Dermis blood vessel endothelial cell (primary cell): ENCODE results near the gene CHRM1. TPM values are rescaled to one million over a fixed set of nuclear protein-coding genes. Genes with fewer than 3 reads are reported as not detected.
"Not testable (repeated sequence)": the region's sequence is repeated elsewhere in the genome, so short reads cannot be mapped to it uniquely, and the experiment has no call there.

Experiments used
- DNase-seq: peaks from one replicate; pipeline ENCODE4 v3.0.0; 2010
- total RNA-seq: library from RNA; depleted of rRNA; stranded (reverse); fragments of >200 nt; gene quantifications from 2 replicates; pipeline ENCODE4 v1.2.3, GENCODE V29; 2014

Gene CHRM1
- total RNA-seq, result not detected in 2 replicates

- no peak for DNase-seq
Observed at GRCh38 chr11:62921201-62921572, at the start of gene CHRM1. Gene CHRM1, minus strand, starts transcription at chr11:62921363. Its CDS starts 10,263 bp downstream, at chr11:62911100.

DNA sequence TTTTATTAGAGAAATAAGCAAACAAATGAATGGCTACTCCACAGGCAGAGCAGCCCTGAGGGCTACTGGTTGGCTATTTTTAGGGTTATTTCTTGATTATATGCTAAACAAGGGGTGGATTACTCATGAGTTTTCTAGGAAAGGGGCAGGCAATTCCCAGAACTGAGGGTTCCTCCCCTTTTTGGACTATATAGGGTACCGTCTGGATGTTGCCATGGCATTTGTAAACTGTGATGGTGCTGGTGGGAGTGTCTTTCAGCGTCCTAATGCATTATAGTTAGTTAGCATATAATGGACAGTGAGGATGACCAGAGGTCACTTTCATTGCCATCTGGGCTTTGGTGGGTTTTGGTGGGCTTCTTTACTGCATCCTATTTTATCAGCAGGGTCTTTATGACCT lies 44.4 kb upstream of the CHRM1 start:
- no peak for DNase-seq

DNA sequence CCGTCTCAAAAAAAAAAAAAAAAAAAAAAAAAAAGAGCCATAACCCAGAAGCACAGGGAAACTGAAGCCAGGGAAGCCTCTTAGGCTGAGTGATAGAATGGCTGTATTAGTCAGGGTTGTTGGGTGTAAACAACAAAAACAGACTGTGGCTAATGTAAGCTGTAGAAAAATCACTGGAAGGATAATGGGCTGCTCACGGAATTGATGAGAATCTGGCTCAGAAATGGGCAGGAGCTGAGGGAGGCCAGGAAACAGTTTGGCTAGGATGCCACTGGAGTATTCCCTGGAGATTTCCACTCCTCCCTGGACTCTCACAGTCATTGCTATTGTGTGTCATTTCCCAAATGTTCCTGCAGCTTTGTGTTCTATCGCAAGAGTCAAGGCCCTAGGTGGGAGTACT lies 41.2 kb upstream of the CHRM1 start:
- DNase-seq, result no peak

- no peak for DNase-seq
Observed at GRCh38 chr11:62961017-62961570, 39.9 kb upstream of the CHRM1 start.

GRCh38 chr11:62959422-62959980 lies 38.3 kb upstream of the CHRM1 start:
- DNase-seq, result no peak

- DNase-seq, result peak; percentile 18
Observed at GRCh38 chr11:62958547-62959421, 37.6 kb upstream of the CHRM1 start.

- DNase-seq, result no peak
Observed at GRCh38 chr11:62957147-62957546, 36.0 kb upstream of the CHRM1 start.

- DNase-seq, result no peak
Observed at GRCh38 chr11:62954478-62954877, 33.3 kb upstream of the CHRM1 start.

- no peak for DNase-seq
Observed at GRCh38 chr11:62953811-62954210, 32.6 kb upstream of the CHRM1 start.

DNA sequence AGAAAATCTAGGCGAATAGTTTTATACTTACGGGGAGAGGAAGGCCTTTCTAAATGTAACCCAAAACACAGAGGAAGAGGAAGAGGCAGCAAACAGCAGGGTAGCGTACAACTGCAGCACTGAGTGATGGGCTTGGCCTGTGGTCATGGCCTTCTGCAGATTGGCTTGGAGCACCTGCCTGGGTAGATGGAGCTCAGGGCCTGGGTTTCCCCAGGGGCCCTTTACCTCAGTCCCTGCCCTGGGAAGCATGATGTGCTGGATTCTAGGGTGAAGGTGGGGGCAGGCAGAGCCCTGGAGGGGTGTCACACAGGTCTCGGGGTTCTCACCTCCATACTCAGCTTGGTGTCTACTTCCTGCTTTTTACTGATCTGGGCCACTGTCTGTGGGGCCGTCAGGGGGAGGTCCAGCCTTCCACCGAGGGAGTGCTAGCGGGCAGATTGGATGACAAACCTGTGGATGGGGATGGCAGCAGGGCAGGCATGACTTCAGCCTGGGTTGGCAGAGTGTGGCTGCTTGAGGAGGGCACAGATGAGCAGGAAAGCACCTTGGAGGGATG lies 27.7 kb upstream of the CHRM1 start:
- no peak for DNase-seq

DNA sequence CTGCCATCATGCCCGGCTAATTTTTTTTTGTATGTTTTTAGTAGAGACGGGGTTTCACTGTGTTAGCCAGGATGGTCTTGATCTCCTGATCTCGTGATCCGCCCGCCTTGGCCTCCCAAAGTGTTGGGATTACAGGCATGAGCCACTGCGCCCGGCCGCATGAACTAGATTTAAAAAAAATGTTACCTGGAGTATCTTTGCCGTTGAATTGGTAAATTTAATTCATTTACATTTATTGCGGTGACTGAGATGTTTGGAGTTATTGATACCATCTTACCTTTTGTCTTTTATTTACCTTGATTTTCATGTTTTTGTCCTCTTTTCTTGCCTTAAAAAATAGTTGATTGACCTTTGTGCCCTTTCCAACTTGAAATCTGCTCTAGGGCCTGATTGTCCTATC lies 24.4 kb upstream of the CHRM1 start:
- not testable (repeated sequence) for DNase-seq

DNA sequence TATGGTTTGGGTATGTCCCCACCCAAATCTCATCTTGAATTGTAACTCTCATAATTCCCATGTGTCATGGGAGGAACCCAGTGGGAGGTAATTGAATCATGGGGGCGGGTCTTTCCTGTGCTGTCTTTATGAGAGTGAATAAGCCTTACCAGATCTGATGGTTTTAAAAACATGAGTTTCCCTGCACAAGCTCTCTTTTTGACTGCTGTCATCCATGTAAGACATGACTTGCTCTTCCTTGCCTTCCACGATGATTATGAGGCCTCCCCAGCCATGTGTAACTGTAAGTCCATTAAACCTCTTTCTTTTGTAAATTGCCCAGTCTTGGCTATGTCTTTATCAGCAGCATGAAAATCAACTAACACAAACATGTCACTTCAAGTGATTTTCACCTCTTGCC lies 16.4 kb upstream of the CHRM1 start:
- not testable (repeated sequence) for DNase-seq

DNA sequence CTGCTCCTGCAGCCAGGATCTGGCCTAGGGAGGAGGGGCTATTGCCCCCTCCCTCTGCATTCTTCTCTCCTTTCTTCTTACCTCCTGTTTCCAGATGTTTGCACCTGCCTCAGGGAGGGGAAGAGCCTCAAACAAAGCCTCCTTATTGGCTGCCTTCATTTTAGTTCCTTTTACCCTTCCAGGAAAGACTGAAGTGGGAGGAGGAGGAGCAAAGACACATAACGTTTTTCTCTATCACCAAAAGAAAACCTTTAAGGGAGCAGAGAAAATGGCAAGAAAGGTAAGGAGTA lies 13.3 kb upstream of the CHRM1 start:
- DNase-seq, result no peak

- no peak for DNase-seq
Observed at GRCh38 chr11:62933750-62934495, 12.8 kb upstream of the CHRM1 start.

DNA sequence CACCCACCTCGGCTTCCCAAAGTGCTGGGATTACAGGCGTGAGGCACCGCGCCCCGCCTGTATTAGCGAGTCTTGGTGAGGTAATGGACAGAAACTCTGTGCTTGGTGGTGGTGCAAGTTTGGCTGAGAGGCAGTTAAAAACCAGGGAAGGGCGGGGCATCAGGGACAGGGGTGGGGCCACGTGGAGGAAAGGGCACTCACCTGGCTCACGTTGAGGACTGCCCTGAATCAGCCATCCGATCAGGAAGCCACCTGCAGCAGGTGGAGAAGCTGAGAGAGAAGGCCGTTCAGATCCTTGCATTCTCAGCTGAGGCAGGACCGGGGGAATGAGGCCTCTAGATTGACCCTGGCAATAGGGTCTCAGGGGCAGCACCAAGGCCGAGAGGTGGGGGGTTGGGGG lies 12.1 kb upstream of the CHRM1 start:
- no peak for DNase-seq

- DNase-seq, result no peak
Observed at GRCh38 chr11:62931499-62932278, 10.5 kb upstream of the CHRM1 start.

DNA sequence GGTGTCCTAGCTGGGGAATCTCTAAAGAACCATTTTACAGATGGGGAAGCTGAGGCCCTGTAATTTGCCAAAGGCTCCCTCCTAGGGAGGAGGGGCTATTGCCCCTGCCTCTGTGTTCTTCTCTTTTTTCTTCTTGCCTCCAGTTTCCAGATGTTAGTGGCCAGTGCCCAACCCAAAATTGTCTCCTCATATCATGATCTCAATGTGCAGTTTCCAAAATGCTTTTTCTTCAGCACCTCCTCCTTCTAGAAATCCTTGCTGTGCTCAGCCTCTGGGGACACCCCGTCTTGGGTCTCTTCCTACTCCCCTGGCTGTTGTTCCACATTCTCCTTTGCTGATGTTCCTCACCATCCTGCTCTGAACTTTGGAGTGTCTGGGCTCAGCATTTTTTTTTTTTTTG lies 9.5 kb upstream of the CHRM1 start:
- DNase-seq, result no peak

DNA sequence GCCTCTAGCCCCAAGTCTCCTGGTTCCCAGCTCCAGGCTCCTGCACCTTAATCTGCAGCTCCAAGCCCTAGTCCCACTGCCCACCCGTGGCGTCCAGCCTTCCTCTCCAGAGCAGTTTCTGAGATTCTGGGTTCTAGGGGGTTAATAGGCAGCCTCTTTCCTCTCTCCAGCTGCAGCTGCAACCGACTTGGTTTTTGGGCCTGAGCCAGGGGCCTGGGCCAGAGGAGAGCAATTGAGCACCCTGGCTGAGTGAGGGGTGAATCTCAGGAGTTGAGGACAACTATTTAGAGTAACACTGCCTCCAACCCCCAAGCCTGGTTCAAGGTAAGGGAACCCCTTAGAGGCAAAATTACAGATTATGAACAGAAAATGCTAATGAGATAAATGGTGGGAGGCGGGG lies 9.0 kb upstream of the CHRM1 start:
- no peak for DNase-seq

DNA sequence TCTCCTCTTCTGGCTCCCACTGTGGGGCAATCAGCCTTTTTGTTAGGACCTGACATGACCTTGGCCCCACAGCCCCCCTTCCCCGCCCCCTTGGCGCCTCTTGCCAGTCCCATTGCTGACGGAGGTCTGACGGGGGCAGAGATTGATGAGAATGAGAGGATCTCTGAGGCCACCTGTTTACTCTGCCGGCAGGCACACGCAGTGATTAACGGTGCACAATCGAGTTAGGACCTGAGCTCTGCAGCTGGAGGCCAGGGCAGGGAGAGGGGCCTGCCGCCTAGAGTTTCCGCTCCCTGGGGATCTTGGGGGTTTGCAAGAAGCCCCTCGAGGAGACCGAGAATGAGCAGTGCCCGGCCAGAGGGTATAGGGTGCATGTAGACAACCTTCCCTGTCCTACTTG lies 6.8 kb upstream of the CHRM1 start:
- no peak for DNase-seq

- DNase-seq, result no peak
Observed at GRCh38 chr11:62926680-62927455, 5.7 kb upstream of the CHRM1 start.
